K562 (cell line): ENCODE results near the gene ACAP3. TPM values are rescaled to one million over a fixed set of nuclear protein-coding genes. Genes with fewer than 3 reads are reported as not detected.

Experiments used
- ATAC-seq: fragments of 200-7000 bp; cut with Tn5 transposase; 3 replicates; pipeline ENCODE4 v1.9.1; 2020; ENCODE audit warnings: moderate library complexity
- BruUV-seq: library from RNA; stranded (reverse); fragments of 400-500 nt; replicated peaks from 2 replicates; lab custom pipeline; 2021; lab: Mats Ljungman, UMichigan
- CTCF ChIA-PET: fragments of 300-600 bp; formaldehyde crosslinking; extraction: SDS; loops from one replicate; lab custom pipeline; 2021; ENCODE audit warnings: low intra/inter-chr PET ratio; lab: Yijun Ruan, JAX
- POLR2A ChIA-PET: fragments of 300-600, 350-650 bp; sonication (Branson Sonifier 250); formaldehyde crosslinking; extraction: SDS; loops from one replicate; lab custom pipeline; 2021; ENCODE audit warnings: antibody characterized with exemption, inconsistent platforms; lab: Yijun Ruan, JAX
- DNase-seq, 4 experiments: peaks; one replicate each; pipeline versions ENCODE4 v3.0.0 to v3.0.0-alpha.2; 2011 to 2018; ENCODE audit warnings: low spot score in 3 of 4, mixed read lengths in 3 of 4; ENCODE audit errors: extremely low read depth in 1 of 4
- FAIRE-seq: peaks from 2 replicates; lab custom pipeline; 2011; peaks lifted over from hg19 to GRCh38; lab: Jason Lieb, UNC
- H2AFZ ChIP-seq: 2 replicates; pipeline ENCODE4 v1.6.0; 2011; ENCODE audit warnings: low read depth, low read length, control low read depth, inconsistent platforms
- H3K27ac ChIP-seq: fragments of 200-600 bp; 3 replicates; pipeline ENCODE4 v1.8.0; 2011; ENCODE audit warnings: low read depth, mild to moderate bottlenecking, control low read depth, inconsistent platforms, low read length, moderate library complexity, mixed read lengths; ENCODE audit errors: extremely low read depth
- H3K27me3 ChIP-seq, 2 experiments: fragments of 300-600 bp in 1 of 2; 2 replicates in 1 of 2; 3 replicates in 1 of 2; pipeline versions ENCODE4 v1.6.0 to v1.8.0; 2011; ENCODE audit warnings: inconsistent platforms in 2 of 2, low read length in 2 of 2, mild to moderate bottlenecking in 1 of 2, mixed read lengths in 1 of 2, moderate library complexity in 1 of 2; ENCODE audit not compliant: control insufficient read depth in 2 of 2, insufficient read depth in 2 of 2
- H3K36me3 ChIP-seq: fragments of 300-600 bp; 3 replicates; pipeline ENCODE4 v1.8.0; 2011; ENCODE audit warnings: mild to moderate bottlenecking, low read length, inconsistent platforms; ENCODE audit not compliant: control insufficient read depth, insufficient read depth
- H3K4me1 ChIP-seq, 2 experiments: fragments of 200-600 bp in 1 of 2; replicated peaks in 1 of 2; 2 replicates in 1 of 2; 3 replicates in 1 of 2; pipeline versions ENCODE4 v1.5.1 to v1.8.0; 2011; ENCODE audit warnings: inconsistent platforms in 2 of 2, low read length in 2 of 2, mild to moderate bottlenecking in 1 of 2, mixed read lengths in 1 of 2, moderate library complexity in 1 of 2; ENCODE audit not compliant: control insufficient read depth in 2 of 2, insufficient read depth in 2 of 2
- H3K4me2 ChIP-seq: 2 replicates; pipeline ENCODE4 v1.6.1; 2011; ENCODE audit warnings: low read length, control low read depth, inconsistent platforms, mixed read lengths; ENCODE audit not compliant: insufficient read depth
- H3K4me3 ChIP-seq: fragments of 200-600 bp; sonication (generic), shearing (Covaris generic); 2 replicates; pipeline ENCODE4 v1.5.1; 2016; ENCODE audit warnings: control low read depth, inconsistent platforms
- H3K79me2 ChIP-seq: fragments of 200-600 bp; 3 replicates; pipeline ENCODE4 v1.8.0; 2011; ENCODE audit warnings: low read length, inconsistent platforms; ENCODE audit not compliant: control insufficient read depth, insufficient read depth
- H3K9ac ChIP-seq, 2 experiments: 2 replicates each; pipeline versions ENCODE4 v1.6.0 to v1.6.1; 2011; ENCODE audit warnings: low read depth in 2 of 2, low read length in 2 of 2, control low read depth in 1 of 2, inconsistent platforms in 1 of 2, mild to moderate bottlenecking in 1 of 2, mixed read lengths in 1 of 2; ENCODE audit not compliant: insufficient read depth in 1 of 2
- H3K9me1 ChIP-seq: one replicate; pipeline ENCODE4 v1.6.0; 2011; ENCODE audit warnings: inconsistent platforms, mild to moderate bottlenecking, low read length, moderate library complexity; ENCODE audit not compliant: control insufficient read depth, insufficient read depth
- H3K9me3 ChIP-seq: replicated peaks from 2 replicates; pipeline ENCODE4 v1.5.1; 2011; ENCODE audit warnings: low read depth, low read length, inconsistent platforms; ENCODE audit not compliant: control insufficient read depth, insufficient read depth
- H4K20me1 ChIP-seq: replicated peaks from 2 replicates; pipeline ENCODE4 v1.6.1; 2011; ENCODE audit warnings: low read length, inconsistent platforms, mixed read lengths; ENCODE audit not compliant: control insufficient read depth, insufficient read depth
- CTCF ChIP-seq, 3 experiments: IDR thresholded peaks in 2 of 3; conservative IDR thresholded peaks in 1 of 3; 2 replicates each; pipeline ENCODE4 v1.5.1; 2011 to 2012; ENCODE audit warnings: low read length in 3 of 3, mild to moderate bottlenecking in 3 of 3, control low read depth in 2 of 3, improper control_type of control experiment in 1 of 3, inconsistent platforms in 1 of 3, low read depth in 1 of 3, mixed read lengths in 1 of 3, moderate library complexity in 1 of 3; ENCODE audit not compliant: insufficient read depth in 2 of 3
- CTCFL ChIP-seq: IDR thresholded peaks from 2 replicates; pipeline ENCODE4 v1.6.1; 2011; ENCODE audit warnings: borderline replicate concordance, low read depth, mild to moderate bottlenecking, moderate library complexity, low read length; ENCODE audit not compliant: insufficient read depth, poor library complexity, severe bottlenecking
- MYBL2 ChIP-seq, 2 experiments: fragments of 450-650 bp in 1 of 2; sonication (generic) in 1 of 2; formaldehyde crosslinking in 1 of 2; IDR thresholded peaks; 2 replicates each; pipeline versions ENCODE4 v1.6.1 to v1.8.1; 2017 to 2022; ENCODE audit warnings: borderline replicate concordance in 1 of 2, inconsistent platforms in 1 of 2, low read depth in 1 of 2, mild to moderate bottlenecking in 1 of 2, missing genetic modification reagents in 1 of 2, moderate library complexity in 1 of 2
- ZNF263 ChIP-seq: sonication (generic); formaldehyde crosslinking; IDR thresholded peaks from 2 replicates; pipeline ENCODE4 v1.8.0; 2022; ENCODE audit warnings: mild to moderate bottlenecking, missing genetic modification reagents, borderline replicate concordance
- ZNF583 ChIP-seq: fragments of 250-450 bp; sonication (Bioruptor Pico); IDR thresholded peaks from 2 replicates; pipeline ENCODE4 v1.4.0; 2020
- ZNF592 ChIP-seq: fragments of 450-650 bp; IDR thresholded peaks from 2 replicates; pipeline ENCODE4 v1.6.1; 2017; ENCODE audit warnings: antibody characterized with exemption, mild to moderate bottlenecking
- WGBS: fragments of 100-300 bp; shearing (Covaris generic); methylation state at CpG from one replicate; pipeline ENCODE4 v1.1.6; 2016; ENCODE audit warnings: low coverage, mixed read lengths; ENCODE audit not compliant: insufficient coverage; ENCODE audit errors: missing lambda C conversion rate; 5-methylcytosine and 5-hydroxymethylcytosine counted together
- in situ Hi-C: fragments of 300-500 bp; cut with MboI; formaldehyde crosslinking; loops from 4 replicates; pipeline ENCODE4 v1.15.0; 2018; ENCODE audit warnings: inconsistent platforms, mixed read lengths
- intact Hi-C: fragments of 100-400 bp; cut with micrococcal nuclease; formaldehyde crosslinking; loops from 2 replicates; pipeline ENCODE4 v1.14.2; 2022
- polyA plus RNA-seq, 8 experiments: library from polyadenylated mRNA; depleted of rRNA in 4 of 8; stranded (reverse) in 5 of 8; unstranded in 3 of 8; fragments of >200 nt; fragmentation: Nextera tagmentation in 2 of 8; fragmentation: Illumina TruSeq in 1 of 8; extraction: Ambion mirVana in 2 of 8; extraction: Trizol in 1 of 8; gene quantifications; 2 replicates each; pipeline versions ENCODE4 v1.2.1 to v1.2.3, GENCODE V29; 2011 to 2014; ENCODE audit warnings: inconsistent platforms in 1 of 8, missing spikeins in 1 of 8
- total RNA-seq, 7 experiments: library from RNA; depleted of rRNA in 6 of 7; stranded (reverse); fragments of >200 nt in 6 of 7; fragmentation: Illumina TruSeq in 2 of 7; extraction: Trizol in 2 of 7; gene quantifications; 2 replicates each; pipeline versions ENCODE4 v1.2.1 to v1.2.3, GENCODE V29; 2011 to 2021; ENCODE audit warnings: low replicate concordance in 1 of 7
- TF ChIP-seq, protein P1 (sequence below): fragments of 450-650 bp; IDR thresholded peaks from 2 replicates; pipeline ENCODE4 v1.6.1; 2018; ENCODE audit not compliant: partially characterized antibody

ACAP3 gene
- total and polyA plus RNA-seq, 9 of the 15 experiments (the other 6 are each of a cell fraction or from before 2014, with no cell fraction given): 0.01 to 49.0 (median 12.0) TPM

DNA sequence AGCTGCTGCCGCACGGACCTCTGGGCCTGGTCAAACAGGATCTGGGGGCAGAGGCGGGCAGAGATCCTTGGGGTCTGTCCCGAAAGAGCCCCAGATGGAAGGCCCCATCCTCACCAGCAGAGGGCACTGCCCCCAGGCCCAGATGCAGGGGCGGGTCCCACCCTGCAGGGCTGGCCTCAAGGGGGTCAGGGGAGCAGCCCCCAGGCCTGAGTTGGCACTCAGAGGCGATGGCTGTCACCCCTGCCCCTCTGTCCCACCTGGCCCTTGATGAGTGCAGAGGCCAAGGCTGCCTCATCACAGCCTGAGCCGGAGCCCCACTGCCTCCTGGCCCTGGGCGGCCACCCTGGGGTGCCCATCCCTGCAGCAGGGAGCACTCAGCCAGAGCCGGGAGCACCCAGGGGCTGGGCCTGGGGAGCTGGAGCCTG lies 5.7 kb downstream of the ACAP3 start:
- no peak overlapping the region for H3K4me2 ChIP-seq
- H3K9ac ChIP-seq: peak overlapping the region in 1 of 2 experiments; percentile 53; a peak in 2 of 4 replicates
- peaks cover 29% of the 10 kb centered on the region for H3K79me2 ChIP-seq
- no peak for FAIRE-seq
- no peak overlapping the region for H3K4me3 ChIP-seq
- ChIA-PET POLR2A (no interaction called here), CTCF (no interaction called here)
- peaks cover 31 to 77% of the 10 kb centered on the region in 2 experiments for H3K4me1 ChIP-seq
- H3K9me3 ChIP-seq: no peaks in the 10 kb centered on the region
- no peak overlapping the region for H2AFZ ChIP-seq
- in situ Hi-C loops: no loop called here
- no peak for DNase-seq
- intact Hi-C loops: loop anchor here (10.0 kb wide), 1 partner anchor 923 kb away; the partner anchor contains the start of gene SKI
- peaks cover 21% of the 10 kb centered on the region for H3K9me1 ChIP-seq
- no TSS peak for BruUV-seq
- H4K20me1 ChIP-seq: peaks cover 30% of the 10 kb centered on the region; the same call in 1 of the 2 replicates
- H3K36me3 ChIP-seq: peaks cover 9% of the 10 kb centered on the region; the same call in 2 of the 3 replicates
- 85% methylated on average over 9 of the region's 9 CpGs for WGBS
- H3K27me3 ChIP-seq: no peaks in the 10 kb centered on the region
- H3K27ac ChIP-seq: no peak overlapping the region
- ATAC-seq: no peak
- peak; percentile 86 for TF ChIP-seq ZNF263
- TF ChIP-seq, protein P1, sequence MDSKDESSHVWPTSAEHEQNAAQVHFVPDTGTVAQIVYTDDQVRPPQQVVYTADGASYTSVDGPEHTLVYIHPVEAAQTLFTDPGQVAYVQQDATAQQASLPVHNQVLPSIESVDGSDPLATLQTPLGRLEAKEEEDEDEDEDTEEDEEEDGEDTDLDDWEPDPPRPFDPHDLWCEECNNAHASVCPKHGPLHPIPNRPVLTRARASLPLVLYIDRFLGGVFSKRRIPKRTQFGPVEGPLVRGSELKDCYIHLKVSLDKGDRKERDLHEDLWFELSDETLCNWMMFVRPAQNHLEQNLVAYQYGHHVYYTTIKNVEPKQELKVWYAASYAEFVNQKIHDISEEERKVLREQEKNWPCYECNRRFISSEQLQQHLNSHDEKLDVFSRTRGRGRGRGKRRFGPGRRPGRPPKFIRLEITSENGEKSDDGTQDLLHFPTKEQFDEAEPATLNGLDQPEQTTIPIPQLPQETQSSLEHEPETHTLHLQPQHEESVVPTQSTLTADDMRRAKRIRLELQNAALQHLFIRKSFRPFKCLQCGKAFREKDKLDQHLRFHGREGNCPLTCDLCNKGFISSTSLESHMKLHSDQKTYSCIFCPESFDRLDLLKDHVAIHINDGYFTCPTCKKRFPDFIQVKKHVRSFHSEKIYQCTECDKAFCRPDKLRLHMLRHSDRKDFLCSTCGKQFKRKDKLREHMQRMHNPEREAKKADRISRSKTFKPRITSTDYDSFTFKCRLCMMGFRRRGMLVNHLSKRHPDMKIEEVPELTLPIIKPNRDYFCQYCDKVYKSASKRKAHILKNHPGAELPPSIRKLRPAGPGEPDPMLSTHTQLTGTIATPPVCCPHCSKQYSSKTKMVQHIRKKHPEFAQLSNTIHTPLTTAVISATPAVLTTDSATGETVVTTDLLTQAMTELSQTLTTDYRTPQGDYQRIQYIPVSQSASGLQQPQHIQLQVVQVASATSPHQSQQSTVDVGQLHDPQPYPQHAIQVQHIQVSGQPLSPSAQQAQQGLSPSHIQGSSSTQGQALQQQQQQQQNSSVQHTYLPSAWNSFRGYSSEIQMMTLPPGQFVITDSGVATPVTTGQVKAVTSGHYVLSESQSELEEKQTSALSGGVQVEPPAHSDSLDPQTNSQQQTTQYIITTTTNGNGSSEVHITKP: no peak
- TF ChIP-seq CTCFL: peak; percentile 14
- peak; percentile 58 to 71 (median 66) for TF ChIP-seq CTCF (IDR thresholded peaks at IDR 0.05 in 2 of 3, conservative IDR thresholded peaks at IDR 0.05 in 1 of 3; ENCODE audit: insufficient read depth in 2 of 3, low read depth in 1 of 3, low read length in 3 of 3)
- no peak for TF ChIP-seq ZNF592
- no peak for TF ChIP-seq MYBL2 (IDR thresholded peaks at IDR 0.05; ENCODE audit: low read depth)
- no peak for TF ChIP-seq MYBL2 (CRISPR knock-in tag; IDR thresholded peaks at IDR 0.05; ENCODE audit: borderline replicate concordance)
- TF ChIP-seq ZNF583: no peak
